Dedifferentiated amniotic fluid mesenchymal stem cell (primary cell): ENCODE data around the gene FKBP8.
"Not testable (repeated sequence)": the region's sequence is repeated elsewhere in the genome, so short reads cannot be mapped to it uniquely, and the experiment has no call there.

Experiments used
- DNase-seq: peaks from one replicate; pipeline ENCODE4 v3.0.0-alpha.2; 2016; ENCODE audit errors: extremely low spot score

FKBP8 gene

GRCh38 chr19:18558604-18559003 lies 15.2 kb upstream of the FKBP8 start:
- no peak for DNase-seq

- DNase-seq, result no peak
These were observed 14.8 kb upstream of the FKBP8 start for GRCh38 chr19:18558202-18558555.

GRCh38 chr19:18557411-18558201 lies 14.2 kb upstream of the FKBP8 start, which contains the start of gene KXD1:
Gene KXD1, plus strand, starts transcription at chr19:18557870. Its CDS starts 4,187 bp downstream, at chr19:18562057.
- peak; percentile 99 for DNase-seq

- no peak for DNase-seq
These were observed 8.3 kb upstream of the FKBP8 start for GRCh38 chr19:18551631-18552030.

- DNase-seq, result no peak
These were observed 572 bp upstream of the FKBP8 start for GRCh38 chr19:18543814-18544475.

GRCh38 chr19:18541992-18542940 lies 1.1 kb downstream of the FKBP8 start:
- no peak for DNase-seq

GRCh38 chr19:18541258-18541991 lies 1.9 kb downstream of the FKBP8 start:
- DNase-seq, result no peak

GRCh38 chr19:18540200-18540599 lies 3.2 kb downstream of the FKBP8 start:
- not testable (repeated sequence) for DNase-seq

GRCh38 chr19:18539372-18539771 lies 4.0 kb downstream of the FKBP8 start:
- no peak for DNase-seq

GRCh38 chr19:18538115-18538514 lies 5.3 kb downstream of the FKBP8 start:
- no peak for DNase-seq

GRCh38 chr19:18537431-18537830 lies 5.9 kb downstream of the FKBP8 start:
- no peak for DNase-seq

GRCh38 chr19:18536475-18536874 lies 6.9 kb downstream of the FKBP8 start:
- no peak for DNase-seq

GRCh38 chr19:18533058-18533457 lies 10.3 kb downstream of the FKBP8 start:
- no peak for DNase-seq

GRCh38 chr19:18532168-18532890 lies 11.0 kb downstream of the FKBP8 start:
- DNase-seq, result no peak

- no peak for DNase-seq
These were observed 11.9 kb downstream of the FKBP8 start for GRCh38 chr19:18531485-18531884.

- no peak for DNase-seq
These were observed 13.6 kb downstream of the FKBP8 start for GRCh38 chr19:18529782-18530181.

- DNase-seq, result no peak
These were observed 17.1 kb downstream of the FKBP8 start for GRCh38 chr19:18526316-18526715.

- no peak for DNase-seq
These were observed 19.5 kb downstream of the FKBP8 start for GRCh38 chr19:18523841-18524240.

GRCh38 chr19:18522862-18523440 lies 20.4 kb downstream of the FKBP8 start:
- not testable (repeated sequence) for DNase-seq

- peak; percentile 100 for DNase-seq
These were observed 21.1 kb downstream of the FKBP8 start for GRCh38 chr19:18522124-18522861.
